ENCODE measurements around the gene LGALS12. TPM values are rescaled to one million over a fixed set of nuclear protein-coding genes. Genes with fewer than 3 reads are reported as not detected.

LGALS12 gene, protein sequence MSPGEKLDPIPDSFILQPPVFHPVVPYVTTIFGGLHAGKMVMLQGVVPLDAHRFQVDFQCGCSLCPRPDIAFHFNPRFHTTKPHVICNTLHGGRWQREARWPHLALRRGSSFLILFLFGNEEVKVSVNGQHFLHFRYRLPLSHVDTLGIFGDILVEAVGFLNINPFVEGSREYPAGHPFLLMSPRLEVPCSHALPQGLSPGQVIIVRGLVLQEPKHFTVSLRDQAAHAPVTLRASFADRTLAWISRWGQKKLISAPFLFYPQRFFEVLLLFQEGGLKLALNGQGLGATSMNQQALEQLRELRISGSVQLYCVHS
- not detected in 2 replicates for total RNA-seq

DNA sequence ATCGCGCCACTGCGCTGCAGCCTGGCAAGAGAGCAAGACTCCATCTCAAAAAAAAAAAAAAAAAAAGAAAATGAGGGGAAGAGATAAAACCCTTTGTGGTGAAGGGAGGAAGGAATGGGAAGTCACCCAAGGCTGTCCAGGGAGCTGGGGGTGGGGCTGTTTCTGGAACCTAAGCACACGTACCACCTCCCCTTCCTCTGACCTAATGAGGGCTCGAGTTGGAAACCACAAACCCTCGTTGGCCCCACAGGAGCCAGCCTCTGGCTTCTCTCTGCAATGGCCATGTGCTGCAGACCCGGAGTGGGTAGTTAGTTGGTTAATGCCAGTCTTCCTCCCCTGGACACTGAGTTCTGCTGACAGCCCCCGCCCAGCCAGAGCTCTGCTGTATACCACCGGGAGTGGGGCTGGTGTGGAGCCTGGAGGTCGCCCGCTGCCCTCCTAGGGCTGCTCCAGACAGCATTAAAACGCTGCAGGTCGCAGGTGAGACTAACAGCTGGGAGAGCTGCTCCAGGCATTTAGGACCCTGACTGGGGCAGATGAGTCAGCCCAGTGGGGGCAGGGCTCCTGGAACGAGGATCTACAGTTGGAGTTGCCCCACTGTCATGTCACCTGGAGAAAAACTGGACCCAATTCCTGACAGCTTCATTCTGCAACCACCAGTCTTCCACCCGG is at the start of gene LGALS12:
Gene LGALS12, plus strand, starts transcription at position 228 of the 672 bp plus-strand sequence. Its CDS starts 375 bp downstream, at position 603.

GRCh38 chr11:63490551-63491239 is 15.2 kb upstream of the LGALS12 start, which contains the start of gene PLAAT5:
Gene PLAAT5 (minus strand): TSS chr11:63491167. CDS start chr11:63491034, 133 bp downstream.

DNA sequence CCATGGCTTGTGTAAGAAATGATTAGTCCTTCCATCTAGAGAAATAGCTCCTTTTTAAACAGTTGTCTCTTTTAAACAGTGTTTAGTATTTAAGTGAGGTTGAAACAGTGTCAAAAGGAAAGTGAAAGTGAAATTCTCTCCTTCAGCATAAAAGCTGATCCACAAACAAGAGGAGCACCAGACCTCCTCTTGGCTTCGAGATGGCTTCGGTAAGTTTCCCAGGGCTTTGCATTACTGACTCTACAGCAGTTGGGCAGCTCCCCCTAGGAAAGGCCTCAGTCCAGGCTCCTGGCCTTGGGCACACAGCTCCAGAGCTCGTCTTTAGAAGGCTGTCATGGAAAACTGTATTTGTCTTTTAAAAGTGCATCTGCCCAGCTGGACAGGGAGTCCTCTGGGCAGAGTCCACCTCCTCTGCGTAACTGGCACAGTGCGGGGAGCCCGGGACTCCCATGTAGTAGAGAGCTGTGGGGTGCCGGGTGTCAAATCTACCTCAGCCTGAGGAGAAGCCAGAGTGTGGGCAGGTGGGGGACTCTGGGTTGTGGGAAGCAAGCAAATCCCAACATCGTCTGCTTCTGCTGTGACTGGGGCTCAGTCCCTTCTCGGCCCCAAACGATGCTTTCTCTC is 30.9 kb downstream of the LGALS12 start, which contains the start of gene PLAAT4:
Gene PLAAT4, plus strand, starts transcription at position 140 of the 624 bp plus-strand sequence. Its CDS starts 61 bp downstream, at position 201.

GRCh38 chr11:63563201-63564055 is 57.5 kb downstream of the LGALS12 start, which contains the start of gene PLAAT2:
Gene PLAAT2 (minus strand): TSS chr11:63563379. CDS start chr11:63563324, 55 bp downstream.

Other genes with a start within 250 kb of the LGALS12 start
- not detected in 2 replicates for gene SLC22A9, start 136.3 kb upstream of the LGALS12 start, total RNA-seq
- gene PLAAT5, start 14.9 kb upstream of the LGALS12 start, total RNA-seq, result not detected in 2 replicates
- 1.6 and 15.5 TPM in 2 replicates for gene PLAAT4, start 30.7 kb downstream of the LGALS12 start, total RNA-seq
- gene PLAAT2, start 57.3 kb downstream of the LGALS12 start, total RNA-seq, result not detected in 2 replicates
- gene PLAAT3, start 108.3 kb downstream of the LGALS12 start, total RNA-seq, result 3.3 and 10.9 TPM in 2 replicates
- 75.3 and 166 TPM in 2 replicates for gene ATL3, start 165.3 kb downstream of the LGALS12 start, total RNA-seq
- 54.4 and 142 TPM in 2 replicates for gene RTN3, start 175.4 kb downstream of the LGALS12 start, total RNA-seq

Data from placental pericyte (primary cell).